H1 (cell line): ENCODE measurements around the gene MARCHF3. TPM values are rescaled to one million over a fixed set of nuclear protein-coding genes. Genes with fewer than 3 reads are reported as not detected.

ENCODE experiments used
- CTCF ChIA-PET: fragments of 300-600 bp; sonication (Branson Sonifier 250); formaldehyde crosslinking; loops from one replicate; lab custom pipeline; 2021; ENCODE audit not compliant: partially characterized antibody; lab: Charles Lee
- POLR2A ChIA-PET: fragments of 300-600 bp; sonication (Branson Sonifier 250); formaldehyde crosslinking; loops from one replicate; lab custom pipeline; 2021; ENCODE audit warnings: inconsistent platforms; ENCODE audit not compliant: partially characterized antibody; lab: Charles Lee
- DNase-seq, 2 experiments: peaks; one replicate each; pipeline versions ENCODE4 v3.0.0 to v3.0.0-alpha.2; 2010 to 2022; ENCODE audit warnings: low spot score in 2 of 2, low read depth in 1 of 2, mixed read lengths in 1 of 2
- FAIRE-seq: peaks from 2 replicates; lab custom pipeline; 2011; peaks lifted over from hg19 to GRCh38; lab: Jason Lieb, UNC
- H2AFZ ChIP-seq: 2 replicates; pipeline ENCODE4 v1.8.1; 2012; ENCODE audit warnings: low read length, inconsistent platforms
- H2AK5ac ChIP-seq: 2 replicates; pipeline ENCODE4 v1.6.1; 2013; ENCODE audit warnings: low read depth, low read length
- H2BK120ac ChIP-seq: replicated peaks from 2 replicates; pipeline ENCODE3; 2013; ENCODE audit warnings: low read depth, low read length, inconsistent platforms
- H2BK12ac ChIP-seq: 2 replicates; pipeline ENCODE4 v1.6.1; 2013; ENCODE audit warnings: low read depth, low read length
- H2BK15ac ChIP-seq: 2 replicates; pipeline ENCODE4 v1.6.1; 2013; ENCODE audit warnings: low read length
- H2BK20ac ChIP-seq: 2 replicates; pipeline ENCODE4 v1.6.1; 2013; ENCODE audit warnings: low read length
- H2BK5ac ChIP-seq: 2 replicates; pipeline ENCODE4 v1.6.1; 2013; ENCODE audit warnings: low read depth, low read length
- H3K14ac ChIP-seq: 2 replicates; pipeline ENCODE4 v1.6.1; 2013; ENCODE audit warnings: inconsistent platforms; ENCODE audit not compliant: insufficient read length
- H3K18ac ChIP-seq: 2 replicates; pipeline ENCODE4 v1.6.1; 2013; ENCODE audit warnings: low read length; ENCODE audit errors: extremely low read depth
- H3K23ac ChIP-seq: 2 replicates; pipeline ENCODE4 v1.6.1; 2013; ENCODE audit warnings: inconsistent platforms; ENCODE audit not compliant: insufficient read length
- H3K23me2 ChIP-seq: 2 replicates; pipeline ENCODE4 v1.6.1; 2013; ENCODE audit warnings: low read depth, low read length
- H3K27ac ChIP-seq: 2 replicates; pipeline ENCODE4 v1.6.1; 2011; ENCODE audit warnings: low read depth, low read length, inconsistent platforms
- H3K27me3 ChIP-seq, 4 experiments: replicated peaks in 1 of 4; 1 replicate in 1 of 4; 2 replicates in 3 of 4; pipeline versions ENCODE4 v1.6.1 to v1.8.1; 2011 to 2013; ENCODE audit warnings: low read length in 3 of 4, mild to moderate bottlenecking in 3 of 4, inconsistent platforms in 2 of 4, mixed read lengths in 2 of 4, moderate library complexity in 1 of 4; ENCODE audit not compliant: control insufficient read depth in 3 of 4, insufficient read depth in 3 of 4; ENCODE audit errors: extremely low read depth in 1 of 4
- H3K36me3 ChIP-seq, 4 experiments: 2 replicates each; pipeline versions ENCODE4 v1.6.1 to v1.8.1; 2011 to 2013; ENCODE audit warnings: mild to moderate bottlenecking in 4 of 4, low read length in 3 of 4, moderate library complexity in 2 of 4, control low read depth in 1 of 4, inconsistent platforms in 1 of 4; ENCODE audit not compliant: insufficient read depth in 4 of 4, control insufficient read depth in 2 of 4
- H3K4ac ChIP-seq: replicated peaks from 2 replicates; pipeline ENCODE3; 2013; ENCODE audit warnings: low read length, low read depth, mixed read lengths, inconsistent platforms; ENCODE audit not compliant: insufficient read length
- H3K4me1 ChIP-seq, 4 experiments: replicated peaks in 1 of 4; 1 replicate in 1 of 4; 2 replicates in 3 of 4; pipeline versions ENCODE4 v1.6.1 to v1.8.1; 2011 to 2013; ENCODE audit warnings: low read length in 3 of 4, inconsistent platforms in 2 of 4, mixed read lengths in 1 of 4; ENCODE audit not compliant: insufficient read depth in 4 of 4, control insufficient read depth in 3 of 4
- H3K4me2 ChIP-seq, 2 experiments: 2 replicates each; pipeline versions ENCODE4 v1.6.1 to v1.8.1; 2011 to 2013; ENCODE audit warnings: low read depth in 2 of 2, low read length in 2 of 2, control low read depth in 1 of 2, inconsistent platforms in 1 of 2, mild to moderate bottlenecking in 1 of 2; ENCODE audit not compliant: insufficient read depth in 1 of 2
- H3K4me3 ChIP-seq, 4 experiments: fragments of 200-600, 300-600 bp in 1 of 4; sonication (generic), shearing (Covaris generic), sonication (Bioruptor Twin) in 1 of 4; 2 replicates each; pipeline versions ENCODE4 v1.5.1 to v1.8.1; 2011 to 2016; ENCODE audit warnings: low read length in 4 of 4, low read depth in 3 of 4, control low read depth in 2 of 4, inconsistent platforms in 2 of 4, mild to moderate bottlenecking in 2 of 4, mixed read lengths in 1 of 4, moderate library complexity in 1 of 4; ENCODE audit not compliant: insufficient read depth in 2 of 4; ENCODE audit errors: extremely low read depth in 1 of 4
- H3K56ac ChIP-seq: replicated peaks from 2 replicates; pipeline ENCODE3; 2013; ENCODE audit warnings: low read depth, mild to moderate bottlenecking, mixed read lengths, low read length, inconsistent platforms; ENCODE audit not compliant: insufficient read length
- H3K79me1 ChIP-seq: 2 replicates; pipeline ENCODE4 v1.6.1; 2013; ENCODE audit warnings: low read depth, low read length, control low read depth
- H3K79me2 ChIP-seq, 2 experiments: 2 replicates each; pipeline versions ENCODE4 v1.6.1 to v1.8.1; 2012 to 2013; ENCODE audit warnings: low read length in 2 of 2, mild to moderate bottlenecking in 2 of 2, inconsistent platforms in 1 of 2; ENCODE audit not compliant: insufficient read depth in 2 of 2, control insufficient read depth in 1 of 2
- H3K9ac ChIP-seq, 4 experiments: replicated peaks in 1 of 4; 1 replicate in 1 of 4; 2 replicates in 3 of 4; pipeline versions ENCODE4 v1.6.1 to v1.8.1; 2011 to 2013; ENCODE audit warnings: low read depth in 3 of 4, low read length in 3 of 4, control low read depth in 2 of 4, mild to moderate bottlenecking in 2 of 4, moderate library complexity in 2 of 4, inconsistent platforms in 1 of 4; ENCODE audit errors: extremely low read depth in 1 of 4
- H3K9me3 ChIP-seq, 2 experiments: 2 replicates each; pipeline versions ENCODE4 v1.6.1 to v1.8.1; 2012 to 2013; ENCODE audit warnings: mild to moderate bottlenecking in 2 of 2, moderate library complexity in 2 of 2, control low read depth in 1 of 2, inconsistent platforms in 1 of 2, low read depth in 1 of 2, low read length in 1 of 2, mixed read lengths in 1 of 2; ENCODE audit not compliant: insufficient read depth in 2 of 2
- H4K20me1 ChIP-seq, 2 experiments: replicated peaks in 1 of 2; 2 replicates each; pipeline versions ENCODE3 to v1.8.1; 2011 to 2013; ENCODE audit warnings: inconsistent platforms in 2 of 2, low read length in 2 of 2, mild to moderate bottlenecking in 1 of 2; ENCODE audit not compliant: insufficient read depth in 2 of 2, control insufficient read depth in 1 of 2
- H4K5ac ChIP-seq: 2 replicates; pipeline ENCODE4 v1.6.1; 2013; ENCODE audit warnings: low read length, low read depth, mixed read lengths, inconsistent platforms; ENCODE audit not compliant: insufficient read length
- H4K8ac ChIP-seq: 2 replicates; pipeline ENCODE4 v1.8.0; 2013; ENCODE audit warnings: mild to moderate bottlenecking, moderate library complexity, low read length, inconsistent platforms; ENCODE audit not compliant: insufficient read depth; ENCODE audit errors: extremely low read depth
- H4K91ac ChIP-seq: replicated peaks from 2 replicates; pipeline ENCODE3; 2013; ENCODE audit warnings: low read length, mixed read lengths, inconsistent platforms; ENCODE audit not compliant: insufficient read length
- CBX5 ChIP-seq: fragments of 300-800, 300-1000 bp; sonication (generic); IDR thresholded peaks from 2 replicates; pipeline ENCODE4 v1.7.1; 2016; ENCODE audit warnings: antibody characterized with exemption, low read length, low read depth
- CREB1 ChIP-seq: IDR thresholded peaks from 2 replicates; pipeline ENCODE4 v1.6.1; 2012; ENCODE audit warnings: inconsistent platforms
- FOSL1 ChIP-seq: IDR thresholded peaks from 2 replicates; pipeline ENCODE4 v1.6.1; 2011; ENCODE audit warnings: mild to moderate bottlenecking, low read depth, low read length, moderate library complexity; ENCODE audit not compliant: insufficient read depth
- HDAC2 ChIP-seq, 2 experiments: fragments of 300-600 bp in 1 of 2; sonication (generic) in 1 of 2; IDR thresholded peaks; 2 replicates each; pipeline ENCODE4 v1.6.1; 2011 to 2012; ENCODE audit warnings: low read depth in 2 of 2, low read length in 2 of 2, mild to moderate bottlenecking in 2 of 2, moderate library complexity in 2 of 2, borderline replicate concordance in 1 of 2, inconsistent platforms in 1 of 2
- JUN ChIP-seq: IDR thresholded peaks from 2 replicates; pipeline ENCODE4 v1.6.1; 2011; ENCODE audit warnings: low read depth, mild to moderate bottlenecking, improper control_type of control experiment, low read length
- TAF7 ChIP-seq: optimal IDR thresholded peaks from 2 replicates; pipeline ENCODE3; 2011; ENCODE audit warnings: low read depth, mild to moderate bottlenecking, inconsistent platforms, low read length, moderate library complexity, borderline replicate concordance
- YY1 ChIP-seq: IDR thresholded peaks from 2 replicates; pipeline ENCODE4 v1.6.1; 2011; ENCODE audit warnings: low read depth, mild to moderate bottlenecking, low read length
- WGBS, 2 experiments: shearing (Covaris generic) in 1 of 2; methylation state at CpG; one replicate each; pipeline versions ENCODE4 v1.1.6 to v1.1.7; 2013 to 2015; ENCODE audit warnings: low lambda C conversion rate in 2 of 2, mixed read lengths in 2 of 2, inconsistent platforms in 1 of 2, low coverage in 1 of 2, missing lambda C conversion rate in 1 of 2; ENCODE audit not compliant: insufficient replicate concordance in 2 of 2, insufficient coverage in 1 of 2, insufficient read length in 1 of 2; ENCODE audit errors: extremely low coverage in 1 of 2, missing lambda C conversion rate in 1 of 2; 5-methylcytosine and 5-hydroxymethylcytosine counted together
- polyA plus RNA-seq, 7 experiments: library from polyadenylated mRNA; depleted of rRNA in 3 of 7; stranded (reverse) in 5 of 7; unstranded in 2 of 7; fragments of >200 nt in 5 of 7; fragments of 200-250 nt in 2 of 7; gene quantifications; 1 replicate in 5 of 7; 2 replicates in 1 of 7; 4 replicates in 1 of 7; pipeline versions ENCODE4 v1.2.1 to v1.2.3, GENCODE V29; 2011 to 2013; ENCODE audit warnings: missing spikeins in 2 of 7, mixed read lengths in 2 of 7
- total RNA-seq: library from RNA; stranded (reverse); fragmentation: NEBNext Ultra II Directional; extraction: Animal tissue kit (Norgen Biotek cat#: 25700); gene quantifications from 2 replicates; pipeline ENCODE4 v1.2.1, GENCODE V29; 2021
- TF ChIP-seq, protein P1 (sequence below): IDR thresholded peaks from 2 replicates; pipeline ENCODE4 v1.6.1; 2011; ENCODE audit warnings: low read depth, mild to moderate bottlenecking, low read length; ENCODE audit not compliant: insufficient read depth
- TF ChIP-seq, protein P2 (sequence below): IDR thresholded peaks from 2 replicates; pipeline ENCODE4 v1.6.1; 2012; ENCODE audit warnings: low read length, inconsistent platforms

MARCHF3 gene
- total and polyA plus RNA-seq, 2 of the 8 experiments (the other 6 are each of a cell fraction or from before 2014, with no cell fraction given), result 12.0 to 16.9 TPM

DNA sequence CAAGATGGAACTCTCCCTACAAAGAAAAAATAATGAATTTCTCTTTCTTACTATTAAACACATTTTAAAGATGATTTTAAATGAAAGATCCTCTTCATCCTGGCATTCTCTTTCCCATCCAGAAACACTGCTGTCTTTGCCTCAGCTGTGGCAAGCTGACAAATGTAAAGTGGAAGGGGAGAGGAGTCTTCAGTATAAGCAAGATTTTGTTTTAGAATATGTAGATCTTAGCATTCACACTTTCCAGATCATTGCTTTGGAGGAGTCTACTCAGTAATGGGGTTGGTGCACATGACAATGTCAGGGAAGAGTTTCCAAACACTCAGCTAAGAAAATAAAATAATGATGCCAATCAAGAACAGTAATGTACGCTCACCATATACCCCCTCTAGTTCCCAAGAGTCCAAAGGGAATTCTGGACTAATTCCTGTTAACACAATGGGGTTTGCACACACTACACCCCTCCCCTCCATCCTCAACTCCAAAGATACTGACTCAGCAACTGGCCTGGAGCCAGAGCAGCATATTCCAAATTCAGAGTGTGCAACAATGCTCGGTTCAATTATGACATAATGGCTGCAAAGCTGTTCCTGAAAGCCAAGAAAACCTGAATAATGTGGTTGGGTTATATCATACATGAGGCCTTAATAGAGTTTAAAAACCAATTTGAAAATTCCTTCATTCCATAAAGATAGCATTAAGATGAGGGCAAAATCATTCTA, 38.3 kb upstream of the MARCHF3 start:
- no peak overlapping the region for H3K4me2 ChIP-seq
- H3K27ac ChIP-seq, result no peak overlapping the region
- H2AFZ ChIP-seq, result no peak overlapping the region
- no peak for TF ChIP-seq CREB1
- no peak for TF ChIP-seq CBX5
- TF ChIP-seq JUN, result no peak
- TF ChIP-seq YY1, result no peak
- TF ChIP-seq, protein P1, sequence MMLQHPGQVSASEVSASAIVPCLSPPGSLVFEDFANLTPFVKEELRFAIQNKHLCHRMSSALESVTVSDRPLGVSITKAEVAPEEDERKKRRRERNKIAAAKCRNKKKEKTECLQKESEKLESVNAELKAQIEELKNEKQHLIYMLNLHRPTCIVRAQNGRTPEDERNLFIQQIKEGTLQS, result no peak
- no peak for TF ChIP-seq HDAC2 (IDR thresholded peaks at IDR 0.05; ENCODE audit: borderline replicate concordance in 1 of 2, low read depth in 2 of 2, low read length in 2 of 2)
- TF ChIP-seq FOSL1, result no peak
- TF ChIP-seq, protein P2, sequence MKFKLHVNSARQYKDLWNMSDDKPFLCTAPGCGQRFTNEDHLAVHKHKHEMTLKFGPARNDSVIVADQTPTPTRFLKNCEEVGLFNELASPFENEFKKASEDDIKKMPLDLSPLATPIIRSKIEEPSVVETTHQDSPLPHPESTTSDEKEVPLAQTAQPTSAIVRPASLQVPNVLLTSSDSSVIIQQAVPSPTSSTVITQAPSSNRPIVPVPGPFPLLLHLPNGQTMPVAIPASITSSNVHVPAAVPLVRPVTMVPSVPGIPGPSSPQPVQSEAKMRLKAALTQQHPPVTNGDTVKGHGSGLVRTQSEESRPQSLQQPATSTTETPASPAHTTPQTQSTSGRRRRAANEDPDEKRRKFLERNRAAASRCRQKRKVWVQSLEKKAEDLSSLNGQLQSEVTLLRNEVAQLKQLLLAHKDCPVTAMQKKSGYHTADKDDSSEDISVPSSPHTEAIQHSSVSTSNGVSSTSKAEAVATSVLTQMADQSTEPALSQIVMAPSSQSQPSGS, result no peak
- TF ChIP-seq TAF7, result no peak
- no peak overlapping the region for H3K18ac ChIP-seq
- H3K79me1 ChIP-seq, result no peaks in the 10 kb centered on the region
- no peak overlapping the region for H3K4me3 ChIP-seq
- ChIA-PET POLR2A (no interaction called here), CTCF (interaction anchor here (1.2 kb wide), 1 partner anchor 32 kb away, joined by 3 read pairs; no protein-coding TSS in a partner anchor)
- DNase-seq (no peak), FAIRE-seq (no peak)
- H2BK120ac ChIP-seq, result no peak overlapping the region
- H4K91ac ChIP-seq, result no peak overlapping the region
- no peak overlapping the region for H2BK5ac ChIP-seq
- no peak overlapping the region for H2BK12ac ChIP-seq
- H2BK20ac ChIP-seq, result no peak overlapping the region
- no peaks in the 10 kb centered on the region for H3K23me2 ChIP-seq
- H3K14ac ChIP-seq, result no peak overlapping the region
- H4K8ac ChIP-seq, result no peak overlapping the region
- H3K23ac ChIP-seq, result no peak overlapping the region
- no peaks in the 10 kb centered on the region for H3K79me2 ChIP-seq
- no peak overlapping the region for H4K5ac ChIP-seq
- H3K9ac ChIP-seq, result no peak overlapping the region
- H2AK5ac ChIP-seq, result no peak overlapping the region
- H3K27me3 ChIP-seq, result no peaks in the 10 kb centered on the region
- no peaks in the 10 kb centered on the region for H4K20me1 ChIP-seq
- no peak overlapping the region for H3K56ac ChIP-seq
- 95% methylated on average over 2 of the region's 2 CpGs; no CpG with 5 or more reads in 1 of the 2 experiments for WGBS, 2 experiments
- no peaks in the 10 kb centered on the region for H3K36me3 ChIP-seq
- H3K4ac ChIP-seq, result no peak overlapping the region
- H3K4me1 ChIP-seq, result peaks cover 0 to 2% (median 0%) of the 10 kb centered on the region in 4 experiments; a peak in 3 of 7 replicates
- H2BK15ac ChIP-seq, result no peak overlapping the region
- H3K9me3 ChIP-seq, result no peaks in the 10 kb centered on the region
